ENCODE results near the gene SHROOM4.

The SHROOM4 gene

DNA sequence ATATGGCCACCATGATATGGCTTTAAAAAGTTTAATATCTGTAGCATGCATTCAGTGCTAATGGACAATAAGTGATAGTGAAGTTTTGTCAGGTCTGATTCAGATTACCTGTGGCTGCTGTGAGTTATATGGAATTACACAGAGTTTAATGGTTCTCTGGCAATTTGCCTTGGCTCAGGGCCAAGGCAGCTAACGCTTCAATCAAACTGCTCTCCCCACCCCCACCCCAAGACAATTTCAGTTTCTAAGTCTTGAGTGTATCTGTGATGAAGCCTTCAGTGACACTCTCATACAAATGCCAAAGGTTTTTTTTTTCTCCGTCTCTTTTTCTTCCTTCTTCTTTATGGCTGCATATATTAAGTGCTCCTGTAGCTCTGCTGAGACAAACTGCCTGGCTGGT lies 106.6 kb downstream of the SHROOM4 start:
- H3K27me3 ChIP-seq (ENCODE audit: insufficient read depth, low read length): no peaks in the 10 kb centered on the region
- H3K27ac ChIP-seq (ENCODE audit: low read depth, low read length): no peak overlapping the region
- no peak overlapping the region for H3K4me3 ChIP-seq (ENCODE audit: low read depth, low read length)
- H2AFZ ChIP-seq (ENCODE audit: low read length, unreplicated experiment): no peak overlapping the region
- H3K4me1 ChIP-seq (ENCODE audit: control insufficient read depth, insufficient read depth, low read length, unreplicated experiment): peaks cover 14% of the 10 kb centered on the region
- no peaks in the 10 kb centered on the region for H3K79me2 ChIP-seq (ENCODE audit: control insufficient read depth, insufficient read depth, low read length, unreplicated experiment)
- no peaks in the 10 kb centered on the region for H3K36me3 ChIP-seq (ENCODE audit: insufficient read depth, low read length)

DNA sequence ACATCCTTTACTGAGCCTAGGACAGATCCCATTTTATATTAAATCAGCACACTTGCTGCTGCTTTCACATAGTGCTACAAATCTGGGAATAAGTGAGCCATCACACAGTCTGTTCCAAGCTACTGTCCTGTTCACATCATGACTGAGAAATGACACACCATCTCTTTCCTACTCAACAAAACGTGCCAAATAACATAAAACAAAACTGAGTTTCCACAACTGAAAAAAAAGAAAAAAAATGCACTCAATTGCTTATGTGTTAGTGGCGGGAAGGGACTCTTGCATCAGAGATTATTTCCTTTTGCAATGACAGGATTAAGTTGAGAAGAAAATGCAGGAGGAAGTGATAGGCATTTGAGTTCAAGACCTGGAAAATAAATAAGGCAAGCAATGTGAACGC lies 109.0 kb downstream of the SHROOM4 start:
- H3K27ac ChIP-seq (ENCODE audit: low read depth, low read length): peak overlapping the region; percentile 57
- no peaks in the 10 kb centered on the region for H3K27me3 ChIP-seq (ENCODE audit: insufficient read depth, low read length)
- H3K4me3 ChIP-seq (ENCODE audit: low read depth, low read length): no peak overlapping the region
- no peaks in the 10 kb centered on the region for H3K79me2 ChIP-seq (ENCODE audit: control insufficient read depth, insufficient read depth, low read length, unreplicated experiment)
- no peak overlapping the region for H2AFZ ChIP-seq (ENCODE audit: low read length, unreplicated experiment)
- H3K36me3 ChIP-seq (ENCODE audit: insufficient read depth, low read length): no peaks in the 10 kb centered on the region
- H3K4me1 ChIP-seq (ENCODE audit: control insufficient read depth, insufficient read depth, low read length, unreplicated experiment): peaks cover 14% of the 10 kb centered on the region

DNA sequence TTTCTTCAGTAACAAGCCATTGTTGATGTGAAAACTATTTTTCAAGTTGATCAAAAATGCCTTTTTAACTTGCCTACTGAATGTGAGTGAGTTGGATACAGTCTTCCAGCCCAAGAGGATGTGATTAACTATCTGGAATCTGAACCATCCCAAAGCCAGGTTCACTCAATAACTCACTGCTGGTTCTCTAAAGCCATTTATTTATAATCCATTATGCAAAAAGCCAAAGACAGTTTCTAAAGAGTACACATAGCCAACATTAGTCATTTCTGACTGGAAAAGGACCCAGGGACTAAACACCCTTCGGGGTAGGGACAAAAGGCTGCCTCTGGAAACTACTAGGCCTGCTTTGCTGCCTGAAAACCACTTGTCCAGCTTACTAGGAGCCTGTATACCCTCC lies 109.6 kb downstream of the SHROOM4 start:
- peak overlapping the region; percentile 57 for H3K27ac ChIP-seq (ENCODE audit: low read depth, low read length)
- H3K4me1 ChIP-seq (ENCODE audit: control insufficient read depth, insufficient read depth, low read length, unreplicated experiment): peaks cover 14% of the 10 kb centered on the region
- no peaks in the 10 kb centered on the region for H3K27me3 ChIP-seq (ENCODE audit: insufficient read depth, low read length)
- H3K79me2 ChIP-seq (ENCODE audit: control insufficient read depth, insufficient read depth, low read length, unreplicated experiment): no peaks in the 10 kb centered on the region
- no peaks in the 10 kb centered on the region for H3K36me3 ChIP-seq (ENCODE audit: insufficient read depth, low read length)
- no peak overlapping the region for H2AFZ ChIP-seq (ENCODE audit: low read length, unreplicated experiment)
- H3K4me3 ChIP-seq (ENCODE audit: low read depth, low read length): no peak overlapping the region

DNA sequence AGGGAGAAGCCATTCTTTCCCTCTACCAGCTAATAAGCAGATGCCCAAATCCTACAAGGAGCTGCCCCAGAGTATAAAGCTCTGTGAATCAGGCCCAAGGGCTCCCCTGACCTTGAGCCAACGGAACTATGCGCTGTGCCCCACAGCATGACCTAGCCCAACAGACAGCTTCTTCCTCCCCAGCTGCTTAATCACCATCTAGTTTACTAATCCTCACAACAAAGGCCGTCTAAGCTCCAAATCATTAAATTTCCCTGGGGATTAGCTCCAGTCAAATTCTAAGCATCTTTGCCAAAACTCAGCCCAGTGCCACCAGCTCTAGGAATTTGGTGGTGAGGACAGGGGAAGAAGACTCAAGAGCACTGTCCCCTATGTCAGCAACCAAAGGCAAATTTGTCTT lies 113.1 kb downstream of the SHROOM4 start:
- H3K4me1 ChIP-seq (ENCODE audit: control insufficient read depth, insufficient read depth, low read length, unreplicated experiment): peaks cover 19% of the 10 kb centered on the region

DNA sequence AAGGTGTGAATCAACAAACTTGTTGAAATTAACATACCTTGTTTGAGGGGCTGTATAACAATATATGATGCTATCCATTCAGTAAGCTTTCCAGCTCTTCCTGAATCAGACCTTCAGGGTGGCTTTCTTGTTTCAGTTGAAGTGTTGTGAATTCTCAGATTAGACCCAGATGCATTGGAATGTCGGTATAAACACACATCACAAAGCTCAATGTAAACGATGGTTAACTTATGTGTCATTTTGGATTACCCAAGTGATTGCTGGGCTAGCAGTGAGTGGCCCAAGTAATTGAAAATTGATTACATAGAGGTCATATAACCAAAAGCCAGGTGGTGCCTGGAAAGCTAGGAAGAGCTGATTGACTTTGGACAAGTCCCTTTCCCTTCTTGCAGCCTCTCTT lies 115.0 kb downstream of the SHROOM4 start:
- H2AFZ ChIP-seq (ENCODE audit: low read length, unreplicated experiment): no peak overlapping the region
- H3K27me3 ChIP-seq (ENCODE audit: insufficient read depth, low read length): no peaks in the 10 kb centered on the region
- no peaks in the 10 kb centered on the region for H3K79me2 ChIP-seq (ENCODE audit: control insufficient read depth, insufficient read depth, low read length, unreplicated experiment)
- peaks cover 7% of the 10 kb centered on the region for H3K4me1 ChIP-seq (ENCODE audit: control insufficient read depth, insufficient read depth, low read length, unreplicated experiment)
- no peaks in the 10 kb centered on the region for H3K36me3 ChIP-seq (ENCODE audit: insufficient read depth, low read length)
- no peak overlapping the region for H3K4me3 ChIP-seq (ENCODE audit: low read depth, low read length)
- no peak overlapping the region for H3K27ac ChIP-seq (ENCODE audit: low read depth, low read length)

More for the DNA sequence above, 113.1 kb downstream of the SHROOM4 start:
- Histone ChIP-seq H3K79me2 (ENCODE audit: control insufficient read depth, insufficient read depth, low read length, unreplicated experiment) (no peaks in the 10 kb centered on the region), H3K27me3 (ENCODE audit: insufficient read depth, low read length) (no peaks in the 10 kb centered on the region), H3K27ac (ENCODE audit: low read depth, low read length) (no peak overlapping the region), H3K4me3 (ENCODE audit: low read depth, low read length) (no peak overlapping the region), H2AFZ (ENCODE audit: low read length, unreplicated experiment) (no peak overlapping the region), H3K36me3 (ENCODE audit: insufficient read depth, low read length) (no peaks in the 10 kb centered on the region)

DNA sequence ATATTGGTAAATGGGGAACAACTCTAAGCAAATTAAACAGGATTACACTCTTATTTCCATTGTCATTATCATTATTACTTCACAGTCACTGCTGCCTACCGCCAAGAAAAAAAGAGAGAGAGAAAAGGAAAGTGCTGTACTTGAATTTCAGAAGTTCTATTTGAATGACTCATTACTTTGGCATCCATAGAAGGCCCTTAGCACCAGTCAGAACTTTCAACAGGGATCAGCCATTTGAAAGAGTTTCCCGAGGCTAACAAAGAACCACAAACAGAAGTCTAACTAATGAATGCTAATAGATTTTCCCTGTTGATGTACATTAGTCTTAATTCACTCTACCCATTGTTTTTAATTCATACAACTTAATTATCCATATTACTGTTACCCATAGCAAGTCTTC lies 116.3 kb downstream of the SHROOM4 start:
- peak overlapping the region; percentile 29; the same call in 1 of the 2 replicates for H3K27ac ChIP-seq (ENCODE audit: low read depth, low read length)
- H3K36me3 ChIP-seq (ENCODE audit: insufficient read depth, low read length): no peaks in the 10 kb centered on the region
- no peaks in the 10 kb centered on the region for H3K27me3 ChIP-seq (ENCODE audit: insufficient read depth, low read length)
- H2AFZ ChIP-seq (ENCODE audit: low read length, unreplicated experiment): peak overlapping the region; percentile 31
- H3K4me3 ChIP-seq (ENCODE audit: low read depth, low read length): no peak overlapping the region
- H3K79me2 ChIP-seq (ENCODE audit: control insufficient read depth, insufficient read depth, low read length, unreplicated experiment): no peaks in the 10 kb centered on the region
- peaks cover 6% of the 10 kb centered on the region for H3K4me1 ChIP-seq (ENCODE audit: control insufficient read depth, insufficient read depth, low read length, unreplicated experiment)

DNA sequence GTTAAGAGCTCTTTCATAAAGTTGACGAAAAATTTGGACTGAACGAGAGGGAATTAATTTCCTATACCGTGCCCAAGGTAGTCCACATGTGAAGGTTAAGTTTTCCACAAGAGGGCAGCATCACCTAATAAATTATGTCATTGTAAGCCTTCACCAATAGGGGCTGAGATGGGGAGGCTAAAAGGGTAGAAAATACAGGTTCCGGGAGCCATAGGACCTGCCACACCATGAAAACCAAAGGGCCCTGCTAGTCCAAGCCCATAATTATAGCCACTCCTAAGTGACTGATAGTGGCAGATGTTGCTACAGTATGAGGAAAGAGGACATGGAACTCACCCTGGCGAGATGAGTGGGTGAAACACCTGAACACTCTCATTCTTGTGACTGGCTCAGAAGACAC lies 122.2 kb downstream of the SHROOM4 start:
- Histone ChIP-seq H3K4me3 (ENCODE audit: low read depth, low read length) (no peak overlapping the region), H3K79me2 (ENCODE audit: control insufficient read depth, insufficient read depth, low read length, unreplicated experiment) (no peaks in the 10 kb centered on the region), H3K4me1 (ENCODE audit: control insufficient read depth, insufficient read depth, low read length, unreplicated experiment) (no peaks in the 10 kb centered on the region), H3K27ac (ENCODE audit: low read depth, low read length) (no peak overlapping the region), H2AFZ (ENCODE audit: low read length, unreplicated experiment) (no peak overlapping the region), H3K36me3 (ENCODE audit: insufficient read depth, low read length) (no peaks in the 10 kb centered on the region), H3K27me3 (ENCODE audit: insufficient read depth, low read length) (no peaks in the 10 kb centered on the region)

DNA sequence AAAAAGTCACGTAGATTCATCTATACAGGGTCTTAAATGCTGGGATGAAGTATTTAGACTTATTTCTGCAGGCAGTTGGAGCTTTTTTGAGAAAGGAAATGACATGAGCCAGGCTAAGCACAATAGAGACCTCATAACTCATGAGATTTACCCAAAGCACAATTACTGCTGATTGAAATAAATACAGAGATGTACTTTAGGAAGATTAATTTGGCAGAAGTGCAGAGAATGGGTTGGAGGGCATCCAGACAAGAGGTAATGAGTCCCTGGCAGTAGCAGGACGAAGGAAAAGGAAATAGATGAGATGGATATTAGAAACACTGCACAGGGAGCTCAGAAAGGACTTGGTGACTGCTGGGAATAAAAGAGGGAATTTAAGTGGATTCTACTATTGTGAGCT lies 129.1 kb downstream of the SHROOM4 start:
- no peaks in the 10 kb centered on the region for H3K79me2 ChIP-seq (ENCODE audit: control insufficient read depth, insufficient read depth, low read length, unreplicated experiment)
- no peaks in the 10 kb centered on the region for H3K4me1 ChIP-seq (ENCODE audit: control insufficient read depth, insufficient read depth, low read length, unreplicated experiment)
- no peak overlapping the region for H3K27ac ChIP-seq (ENCODE audit: low read depth, low read length)
- H2AFZ ChIP-seq (ENCODE audit: low read length, unreplicated experiment): no peak overlapping the region
- no peaks in the 10 kb centered on the region for H3K27me3 ChIP-seq (ENCODE audit: insufficient read depth, low read length)
- no peaks in the 10 kb centered on the region for H3K36me3 ChIP-seq (ENCODE audit: insufficient read depth, low read length)
- no peak overlapping the region for H3K4me3 ChIP-seq (ENCODE audit: low read depth, low read length)

DNA sequence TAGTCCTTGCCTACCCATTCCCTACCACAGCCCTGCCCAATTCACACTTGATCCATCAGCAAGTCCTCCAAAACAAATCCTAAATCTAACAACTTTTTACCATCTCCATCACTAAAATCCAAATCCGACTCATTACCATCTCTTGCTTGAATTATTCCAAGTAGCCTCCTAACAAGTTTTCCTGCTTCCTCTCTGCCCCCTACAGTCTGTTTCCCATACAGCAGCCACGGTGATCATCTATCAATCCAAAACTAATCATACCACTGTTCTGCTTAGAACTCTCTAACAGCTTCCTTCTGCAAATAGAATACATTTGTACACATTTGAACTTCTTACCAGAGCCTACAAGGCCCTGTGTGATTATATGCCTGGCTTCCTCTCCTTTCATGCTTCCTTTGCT lies 133.0 kb downstream of the SHROOM4 start:
- H3K27me3 ChIP-seq (ENCODE audit: insufficient read depth, low read length): no peaks in the 10 kb centered on the region
- no peaks in the 10 kb centered on the region for H3K36me3 ChIP-seq (ENCODE audit: insufficient read depth, low read length)
- H3K27ac ChIP-seq (ENCODE audit: low read depth, low read length): no peak overlapping the region
- H3K79me2 ChIP-seq (ENCODE audit: control insufficient read depth, insufficient read depth, low read length, unreplicated experiment): no peaks in the 10 kb centered on the region
- H3K4me1 ChIP-seq (ENCODE audit: control insufficient read depth, insufficient read depth, low read length, unreplicated experiment): no peaks in the 10 kb centered on the region
- no peak overlapping the region for H2AFZ ChIP-seq (ENCODE audit: low read length, unreplicated experiment)
- H3K4me3 ChIP-seq (ENCODE audit: low read depth, low read length): no peak overlapping the region

DNA sequence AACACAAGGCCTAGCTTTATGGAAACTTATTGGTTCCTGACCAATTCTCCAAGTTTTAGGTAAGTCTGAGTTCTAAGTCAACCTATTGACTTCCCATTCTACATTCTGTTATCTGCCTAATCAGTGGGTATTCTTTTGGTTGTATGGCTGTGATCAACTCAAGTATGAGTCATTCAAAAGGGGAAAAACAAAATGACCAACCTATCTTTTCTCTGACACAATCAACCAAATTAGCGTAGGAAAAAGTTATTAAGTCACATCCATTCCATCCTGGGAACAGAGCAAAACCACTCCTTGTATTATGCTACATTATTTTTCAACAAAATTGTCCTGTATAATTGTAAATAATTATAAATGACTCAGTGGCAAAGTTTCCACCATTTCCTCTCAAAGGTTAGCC lies 136.2 kb downstream of the SHROOM4 start:
- H3K36me3 ChIP-seq (ENCODE audit: insufficient read depth, low read length): no peaks in the 10 kb centered on the region
- H3K79me2 ChIP-seq (ENCODE audit: control insufficient read depth, insufficient read depth, low read length, unreplicated experiment): no peaks in the 10 kb centered on the region
- no peak overlapping the region for H2AFZ ChIP-seq (ENCODE audit: low read length, unreplicated experiment)
- H3K4me1 ChIP-seq (ENCODE audit: control insufficient read depth, insufficient read depth, low read length, unreplicated experiment): no peaks in the 10 kb centered on the region
- no peak overlapping the region for H3K27ac ChIP-seq (ENCODE audit: low read depth, low read length)
- no peak overlapping the region for H3K4me3 ChIP-seq (ENCODE audit: low read depth, low read length)
- no peaks in the 10 kb centered on the region for H3K27me3 ChIP-seq (ENCODE audit: insufficient read depth, low read length)

DNA sequence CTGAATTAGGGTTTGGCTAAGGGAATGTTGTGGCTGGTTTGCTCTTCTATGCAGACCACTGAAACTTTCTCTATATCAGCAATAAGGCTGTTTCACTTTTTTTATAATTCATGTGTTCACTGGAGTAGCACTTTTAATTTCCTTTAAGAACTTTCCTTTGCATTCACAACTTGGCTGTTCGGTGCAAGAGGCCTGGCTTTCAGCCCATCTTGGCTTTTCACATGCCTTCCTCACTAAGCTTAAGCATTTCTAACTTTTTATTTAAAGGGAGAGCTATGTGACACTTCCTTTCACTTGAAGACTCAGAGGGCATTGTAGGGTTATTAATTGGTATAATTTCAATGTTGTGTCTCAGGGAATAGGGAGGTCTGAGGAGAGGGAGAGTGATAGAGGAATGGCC lies 142.3 kb downstream of the SHROOM4 start:
- Histone ChIP-seq H3K36me3 (ENCODE audit: insufficient read depth, low read length) (no peaks in the 10 kb centered on the region), H3K27me3 (ENCODE audit: insufficient read depth, low read length) (no peaks in the 10 kb centered on the region), H2AFZ (ENCODE audit: low read length, unreplicated experiment) (no peak overlapping the region), H3K4me3 (ENCODE audit: low read depth, low read length) (no peak overlapping the region), H3K79me2 (ENCODE audit: control insufficient read depth, insufficient read depth, low read length, unreplicated experiment) (no peaks in the 10 kb centered on the region), H3K4me1 (ENCODE audit: control insufficient read depth, insufficient read depth, low read length, unreplicated experiment) (no peaks in the 10 kb centered on the region), H3K27ac (ENCODE audit: low read depth, low read length) (no peak overlapping the region)
